HG03103 (cell line): Measurements from ENCODE around the gene YIPF3.
"Not testable (repeated sequence)": the region's sequence is repeated elsewhere in the genome, so short reads cannot be mapped to it uniquely, and the experiment has no call there.

ENCODE experiments used
- ATAC-seq: cut with Tn5 transposase; IDR thresholded peaks from one replicate; pipeline ENCODE4 v1.9.1; 2021; ENCODE audit warnings: low read depth; ENCODE audit not compliant: unreplicated experiment

YIPF3 gene

DNA sequence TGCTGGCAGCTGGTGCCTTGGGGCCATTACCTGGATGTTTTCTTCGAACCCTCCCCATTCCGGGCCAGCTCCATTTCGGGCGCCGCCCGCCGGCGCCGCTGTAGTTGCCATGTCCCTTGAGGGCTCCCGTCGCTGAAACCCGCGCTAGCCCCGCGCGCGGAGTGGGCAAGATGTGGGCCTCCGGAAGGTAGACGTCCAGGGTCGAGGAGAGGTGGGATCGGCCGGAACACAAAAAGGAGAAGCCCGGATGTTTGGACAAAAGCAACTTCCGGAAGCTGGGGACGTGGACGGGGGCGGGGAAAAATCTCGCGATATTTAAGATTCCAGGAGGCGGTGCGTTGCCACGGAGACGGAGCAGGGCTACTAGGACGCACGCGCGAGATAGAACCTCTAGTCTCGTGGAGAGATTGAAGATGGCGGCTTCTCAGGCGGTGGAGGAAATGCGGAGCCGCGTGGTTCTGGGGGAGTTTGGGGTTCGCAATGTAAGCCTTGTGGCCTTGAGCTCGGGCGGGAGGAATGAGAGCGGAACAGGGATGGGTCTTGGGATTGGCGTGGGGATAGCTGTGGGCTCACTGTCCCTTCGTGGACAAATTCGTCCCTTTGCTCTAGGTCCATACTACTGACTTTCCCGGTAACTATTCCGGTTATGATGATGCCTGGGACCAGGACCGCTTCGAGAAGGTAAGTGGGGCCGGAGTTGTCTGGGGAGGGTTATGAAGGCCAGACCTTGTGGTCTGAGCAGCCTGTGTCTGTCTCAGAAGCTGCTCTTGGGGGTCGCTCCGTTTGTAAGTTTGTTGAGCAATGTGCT lies at the start of gene YIPF3, which contains the start of gene POLR1C:
Gene YIPF3, minus strand, starts transcription at position 230 of the 808 bp plus-strand sequence. Its CDS starts 119 bp downstream, at position 111.
Gene POLR1C, plus strand, starts transcription at position 393 of the 808 bp plus-strand sequence. Its CDS starts 21 bp downstream, at position 414.
- ATAC-seq: peak; percentile 85

- no peak for ATAC-seq
Observed at GRCh38 chr6:43559328-43559727, 42.6 kb upstream of the YIPF3 start.

DNA sequence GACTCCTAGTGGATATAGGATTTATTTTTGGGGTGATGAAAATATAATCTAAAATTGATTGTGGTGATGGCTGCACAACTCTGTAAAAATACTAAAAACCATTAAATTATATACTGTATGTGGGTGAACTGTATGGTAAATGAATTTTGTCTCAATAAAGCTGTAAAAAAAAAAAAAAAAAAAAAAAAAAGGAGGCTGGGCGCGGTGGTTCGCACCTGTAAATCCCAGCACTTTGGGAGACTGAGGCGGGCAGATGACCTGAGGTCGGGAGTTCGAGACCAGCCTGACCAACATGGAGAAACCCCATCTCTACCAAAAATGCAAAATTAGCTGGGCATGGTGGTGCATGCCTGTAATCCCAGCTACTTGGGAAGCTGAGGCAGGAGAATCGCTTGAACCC lies 40.9 kb upstream of the YIPF3 start:
- ATAC-seq: not testable (repeated sequence)

DNA sequence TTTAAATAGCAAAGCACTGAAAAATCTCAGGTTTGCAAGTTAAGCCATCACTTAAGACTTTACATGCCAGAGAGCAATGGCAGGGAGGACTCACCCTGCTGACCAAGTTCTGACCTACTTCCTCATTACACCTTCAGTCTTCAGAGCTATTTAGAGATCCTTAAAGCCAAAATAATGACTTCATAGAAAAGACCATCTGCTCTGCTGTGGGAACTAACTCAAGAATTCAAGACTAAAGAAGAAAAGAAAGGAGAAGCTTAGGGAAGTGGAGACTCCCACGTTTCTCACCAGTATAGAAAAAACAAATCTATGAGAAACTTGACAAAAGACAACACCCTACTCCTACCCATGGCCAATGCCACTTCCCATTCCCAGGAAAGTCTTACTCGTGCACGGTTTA lies 30.5 kb upstream of the YIPF3 start:
- no peak for ATAC-seq

DNA sequence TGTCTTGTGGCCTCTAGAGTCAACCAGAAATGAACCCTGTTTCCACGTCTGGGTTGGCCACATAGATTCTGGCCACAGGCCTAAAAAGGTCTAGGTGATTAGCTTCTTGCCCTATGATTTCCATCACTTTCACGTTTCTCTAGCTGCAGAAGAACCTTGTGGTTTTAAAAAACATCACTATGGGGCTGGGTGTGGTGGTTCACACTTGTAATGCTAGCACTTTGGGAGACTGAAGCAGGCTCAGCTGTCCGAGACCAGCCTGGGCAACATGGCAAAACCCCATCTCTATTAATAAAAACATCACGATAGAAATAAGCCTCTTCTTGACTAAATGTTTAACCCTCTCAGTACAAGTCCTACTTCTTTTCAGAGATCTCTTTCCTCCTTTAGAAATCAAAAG lies 27.7 kb upstream of the YIPF3 start:
- no peak for ATAC-seq

- no peak for ATAC-seq
Observed at GRCh38 chr6:43541774-43542471, 25.2 kb upstream of the YIPF3 start.

DNA sequence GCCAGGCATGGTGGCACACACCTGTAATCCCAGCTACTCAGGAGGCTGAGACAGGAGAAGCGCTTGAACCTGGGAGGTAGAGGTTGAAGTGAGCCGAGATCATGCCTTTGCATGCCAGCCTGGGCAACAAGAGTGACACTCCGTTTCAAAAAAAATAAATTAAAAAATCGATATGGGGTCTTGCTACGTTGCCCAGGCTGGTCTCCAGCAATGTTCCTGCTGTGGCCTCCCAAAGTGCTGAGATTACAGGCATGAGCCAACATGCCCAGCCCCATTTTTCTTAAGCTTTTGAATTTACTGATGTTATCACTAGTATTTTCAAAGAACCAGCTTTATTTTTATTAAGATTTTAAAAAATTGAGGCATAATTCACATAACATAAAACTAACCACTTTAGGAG lies 23.8 kb upstream of the YIPF3 start:
- no peak for ATAC-seq

DNA sequence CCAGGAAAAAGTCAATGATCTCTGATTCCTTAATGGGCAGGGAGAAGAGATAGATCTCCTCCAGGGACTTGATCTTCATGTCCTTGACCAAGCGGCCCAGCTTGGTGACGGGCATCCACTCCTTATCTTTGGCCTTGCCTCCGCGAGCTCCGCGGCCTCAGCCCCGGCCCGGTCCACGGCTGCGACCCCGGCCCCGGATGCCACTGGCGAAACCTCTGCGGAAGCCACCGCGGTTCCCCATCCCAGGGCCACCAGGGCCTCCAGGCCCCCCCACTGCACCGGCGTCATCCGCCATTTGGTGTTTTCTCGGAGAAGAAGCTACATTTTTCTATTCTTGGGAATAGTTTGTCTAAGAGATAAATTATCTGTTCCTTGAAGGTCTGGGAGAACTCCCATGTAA lies 22.7 kb upstream of the YIPF3 start:
- ATAC-seq: not testable (repeated sequence)

DNA sequence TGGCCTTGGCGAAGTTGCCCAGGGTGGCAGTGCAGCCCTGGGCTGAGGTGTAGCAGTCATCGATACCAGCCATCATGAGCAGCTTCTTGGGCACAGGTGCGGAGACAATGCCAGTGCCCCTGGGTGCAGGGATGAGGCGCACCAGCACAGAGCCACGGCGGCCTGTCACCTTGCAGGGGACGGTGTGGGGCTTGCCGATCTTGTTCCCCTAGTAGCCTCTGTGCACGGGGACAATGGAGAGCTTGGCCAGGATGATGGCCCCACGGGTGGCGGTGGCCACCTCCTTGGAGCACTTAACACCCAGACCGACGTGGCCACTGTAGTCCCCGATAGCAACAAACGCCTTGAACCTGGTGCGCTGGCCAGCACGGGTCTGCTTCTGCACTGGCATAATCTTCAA lies 22.3 kb upstream of the YIPF3 start:
- not testable (repeated sequence) for ATAC-seq

DNA sequence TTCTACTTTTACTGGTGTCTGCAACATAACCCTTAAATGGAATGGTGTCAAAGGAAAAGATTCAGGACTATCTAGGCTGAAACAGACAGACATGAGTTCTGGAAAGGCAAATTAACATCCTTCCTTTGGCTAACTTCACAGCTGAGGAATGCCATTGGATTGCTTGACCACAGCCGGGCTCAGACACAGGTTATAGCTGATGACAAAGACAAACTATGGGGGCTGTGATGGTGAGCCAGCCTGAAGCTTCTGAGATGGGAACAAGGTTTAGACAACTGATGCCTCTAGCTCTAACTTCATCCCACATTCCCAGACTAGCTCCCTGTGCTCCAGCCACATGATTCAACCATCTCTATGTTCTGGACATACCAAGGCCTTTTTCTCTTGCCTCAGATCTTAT lies 15.5 kb upstream of the YIPF3 start:
- ATAC-seq: no peak

DNA sequence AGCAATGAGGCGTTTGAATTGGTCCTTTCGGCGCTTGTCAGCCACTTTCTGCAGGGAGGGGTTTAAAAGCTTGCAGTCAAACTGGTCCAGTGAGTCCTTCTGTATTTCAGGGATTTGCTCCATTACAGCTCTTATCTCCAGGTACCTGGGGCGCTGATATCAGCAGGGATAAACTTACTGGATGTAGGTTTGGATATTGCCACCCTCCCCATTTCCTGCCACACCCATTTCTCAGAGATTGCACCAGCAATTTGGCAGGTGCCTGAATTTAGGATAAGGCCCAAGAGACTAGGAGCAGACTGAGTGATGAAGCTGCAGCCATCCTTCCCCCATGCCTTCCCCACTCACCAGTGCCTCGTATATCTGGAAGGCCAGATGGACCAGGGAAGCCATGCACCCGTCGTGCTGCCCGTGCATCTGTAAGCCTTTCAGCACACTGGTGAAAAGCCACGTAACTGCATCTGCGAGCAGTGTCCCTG lies 7.8 kb upstream of the YIPF3 start:
- no peak for ATAC-seq

- ATAC-seq: no peak
Observed at GRCh38 chr6:43523284-43523683, 6.6 kb upstream of the YIPF3 start.

- ATAC-seq: no peak
Observed at GRCh38 chr6:43522547-43523261, 6.0 kb upstream of the YIPF3 start.

GRCh38 chr6:43521836-43522235 lies 5.1 kb upstream of the YIPF3 start:
- ATAC-seq: no peak

- ATAC-seq: no peak
Observed at GRCh38 chr6:43520097-43520496, 3.4 kb upstream of the YIPF3 start.

DNA sequence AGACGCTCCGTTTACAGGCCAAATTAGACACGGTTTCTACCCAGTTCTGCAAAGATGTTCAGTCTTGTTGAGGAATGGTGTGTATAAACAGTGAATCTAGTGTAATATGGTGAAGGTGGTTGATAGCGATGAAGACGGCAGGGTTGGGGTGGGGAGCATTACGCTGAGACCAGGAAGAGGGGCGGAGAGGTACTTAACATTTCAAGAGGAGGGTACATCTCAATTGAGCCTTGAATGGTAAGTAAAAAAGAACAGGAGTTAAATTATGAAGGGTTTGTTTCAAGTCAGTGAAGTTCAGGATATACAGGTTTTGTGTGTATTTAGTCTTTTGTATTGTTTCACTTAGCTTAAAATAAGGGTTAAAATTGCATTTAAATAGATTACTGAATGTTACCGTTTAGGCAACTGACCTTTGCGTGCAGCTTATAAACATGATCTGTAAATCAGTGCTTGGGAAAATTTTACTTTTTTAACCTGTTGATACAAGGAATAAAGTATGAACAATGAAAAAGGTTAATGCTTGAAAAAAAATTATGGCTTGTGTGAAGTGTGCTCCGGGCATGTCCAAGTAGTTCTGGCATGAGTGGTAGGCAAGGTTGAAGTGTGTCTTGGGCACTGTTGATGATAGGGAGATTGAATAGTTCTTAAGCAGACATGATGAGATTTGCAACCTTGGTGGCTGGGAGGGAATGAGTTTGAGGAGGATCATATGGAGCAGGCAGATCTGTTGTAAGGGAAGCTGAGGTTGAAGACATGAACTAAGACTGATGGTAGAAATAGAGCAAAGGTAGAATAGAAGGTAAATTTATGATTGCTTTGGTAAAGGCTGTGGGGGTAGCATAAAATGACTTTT lies 1.0 kb upstream of the YIPF3 start:
- no peak for ATAC-seq

- no peak for ATAC-seq
Observed at GRCh38 chr6:43516367-43516696, 394 bp downstream of the YIPF3 start.

GRCh38 chr6:43515808-43516207 lies 918 bp downstream of the YIPF3 start:
- no peak for ATAC-seq

GRCh38 chr6:43511824-43512415 lies 4.8 kb downstream of the YIPF3 start:
- no peak for ATAC-seq

DNA sequence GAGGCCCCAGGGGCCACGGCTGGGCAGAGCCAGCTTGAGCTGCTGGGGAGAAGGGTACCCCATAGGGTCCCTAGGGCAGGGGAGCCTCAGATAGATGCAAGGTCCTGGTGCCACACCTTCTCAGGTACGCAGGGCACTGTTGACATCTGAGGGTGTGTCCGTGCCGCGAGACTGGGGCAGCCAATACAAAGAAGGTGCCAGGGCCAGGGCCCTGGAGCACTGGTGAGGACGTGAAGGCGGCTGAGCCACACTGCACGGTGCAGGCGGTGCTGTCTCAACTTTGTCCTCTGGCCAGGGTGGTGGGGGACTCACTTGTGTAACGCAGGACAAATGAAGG lies 5.9 kb downstream of the YIPF3 start:
- ATAC-seq: no peak
